ENCODE measurements around the gene B3GNT5. TPM values are rescaled to one million over a fixed set of nuclear protein-coding genes. Genes with fewer than 3 reads are reported as not detected.

Gene B3GNT5
- total RNA-seq = 1.9 and 2.0 TPM in 2 replicates

GRCh38 chr3:183252973-183253527, at the start of gene B3GNT5:
TSS of gene B3GNT5 (plus strand) at chr3:183253253. CDS start at chr3:183269799, 16,546 bp downstream.

Small RNA genes lying within 50 kb of the gene (small RNA-seq; reads per million reads assigned to genes)
- gene RNA5SP151 (ENCODE audit: low replicate concordance) = not detected

Other genes starting within 250 kb of the B3GNT5 start
- 9.8 and 10.5 TPM in 2 replicates for gene MCCC1, start 153.8 kb upstream of the B3GNT5 start, total RNA-seq
- gene LAMP3, start 90.5 kb upstream of the B3GNT5 start, total RNA-seq = under 0.01 and 0.22 TPM in 2 replicates
- gene MCF2L2, start 175.4 kb downstream of the B3GNT5 start, total RNA-seq = 0.29 TPM in 1 of 2 replicates, not detected in the other